HL-60/S4 treated with retinoic acid at 250 ng/mL for 4 days and 3 days (cell line): ENCODE measurements around the gene WTIP.
"Not testable (repeated sequence)": the region's sequence is repeated elsewhere in the genome, so short reads cannot be mapped to it uniquely, and the experiment has no call there.

Experiments
- in situ Hi-C: fragments of 300-500 bp; cut with MboI; formaldehyde crosslinking; loops from 2 replicates; pipeline ENCODE4 v1.7.0; 2022; ENCODE audit warnings: low sequenced_read_pairs

Gene WTIP

GRCh38 chr19:34502582-34503411 is 21.2 kb downstream of the WTIP start:
- in situ Hi-C loops, result no loop called here

DNA sequence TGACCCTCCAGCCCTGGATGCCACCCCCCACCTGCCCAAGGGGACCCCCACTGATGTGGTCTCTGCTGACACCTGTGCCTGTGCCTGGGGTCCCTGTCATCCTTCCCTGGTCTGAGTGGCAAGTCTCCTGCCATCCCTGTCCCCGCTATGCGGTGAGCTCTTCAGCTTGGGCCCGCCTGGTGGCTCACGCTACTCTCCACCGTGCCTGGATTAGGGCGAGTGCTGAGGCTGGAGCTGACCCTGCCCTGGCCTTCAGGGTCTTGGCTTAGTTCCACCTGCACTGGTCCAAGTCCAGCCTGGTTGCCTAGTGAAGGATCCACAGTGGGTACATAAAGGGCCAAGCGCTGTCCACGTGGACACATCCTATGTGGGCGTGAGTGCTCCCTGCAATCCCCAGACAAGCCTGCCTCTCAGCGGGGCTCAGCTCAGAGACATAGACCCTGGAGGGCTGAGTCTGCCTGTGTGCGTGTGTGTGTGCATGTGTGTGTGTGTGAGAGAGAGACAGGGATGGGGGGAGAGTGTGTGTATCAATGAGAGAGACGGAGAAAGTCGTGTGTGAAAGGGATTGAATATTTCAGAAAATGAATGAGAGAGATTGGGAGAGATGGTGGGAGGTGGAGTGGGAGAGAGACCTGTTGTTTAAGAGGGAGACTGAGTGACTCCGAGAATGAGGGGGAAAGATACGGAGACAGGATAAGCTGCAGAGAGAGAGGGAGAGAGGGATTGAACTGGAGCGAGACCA is 22.1 kb downstream of the WTIP start:
- in situ Hi-C loops, result no loop called here

GRCh38 chr19:34504273-34504808 is 22.8 kb downstream of the WTIP start:
- in situ Hi-C loops, result no loop called here

DNA sequence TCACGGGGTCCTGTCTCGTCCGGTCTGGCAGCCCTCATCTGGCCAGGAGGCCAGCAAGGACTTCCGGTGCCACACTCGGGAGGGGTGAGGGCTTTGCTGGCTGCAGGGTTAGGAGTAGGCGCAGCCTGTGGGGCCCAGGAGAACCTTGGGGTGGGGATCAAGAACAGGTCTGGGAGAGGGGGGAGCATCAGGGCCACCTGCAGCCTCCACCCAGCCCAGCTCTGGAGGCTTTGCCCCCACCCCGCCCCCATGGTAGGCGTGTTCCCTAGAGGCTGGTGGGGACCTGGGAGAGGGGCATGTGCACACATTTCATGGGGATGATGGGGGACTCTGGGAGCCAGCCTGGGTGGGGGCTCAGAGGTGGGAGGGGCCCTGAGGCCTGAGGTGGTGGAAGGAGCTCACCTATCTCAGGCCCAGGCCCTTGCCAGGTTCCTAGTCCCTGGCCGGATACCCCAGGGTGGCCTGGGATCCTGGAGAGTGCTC is 23.3 kb downstream of the WTIP start:
- in situ Hi-C loops, result no loop called here

GRCh38 chr19:34505321-34506025 is 23.9 kb downstream of the WTIP start:
- in situ Hi-C loops, result no loop called here

DNA sequence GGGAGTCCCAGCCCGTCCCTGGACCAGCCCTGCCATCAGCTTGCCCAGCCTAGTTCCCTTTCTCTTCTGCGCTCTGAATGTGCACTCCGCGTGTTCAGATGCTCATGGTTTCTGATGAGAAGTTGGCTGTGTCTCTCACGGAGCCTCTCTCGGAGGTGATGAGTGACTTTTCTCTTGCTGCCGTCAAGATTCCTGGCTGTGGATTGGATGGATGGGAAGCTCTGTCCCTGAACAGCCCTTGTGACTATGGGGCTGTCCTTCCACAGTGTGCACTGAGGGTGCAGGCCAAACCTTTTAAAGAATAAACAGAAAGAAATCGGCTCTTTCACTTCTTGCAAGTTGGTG is 24.4 kb downstream of the WTIP start:
- in situ Hi-C loops, result no loop called here

GRCh38 chr19:34507414-34508067 is 26.0 kb downstream of the WTIP start:
- in situ Hi-C loops, result no loop called here

DNA sequence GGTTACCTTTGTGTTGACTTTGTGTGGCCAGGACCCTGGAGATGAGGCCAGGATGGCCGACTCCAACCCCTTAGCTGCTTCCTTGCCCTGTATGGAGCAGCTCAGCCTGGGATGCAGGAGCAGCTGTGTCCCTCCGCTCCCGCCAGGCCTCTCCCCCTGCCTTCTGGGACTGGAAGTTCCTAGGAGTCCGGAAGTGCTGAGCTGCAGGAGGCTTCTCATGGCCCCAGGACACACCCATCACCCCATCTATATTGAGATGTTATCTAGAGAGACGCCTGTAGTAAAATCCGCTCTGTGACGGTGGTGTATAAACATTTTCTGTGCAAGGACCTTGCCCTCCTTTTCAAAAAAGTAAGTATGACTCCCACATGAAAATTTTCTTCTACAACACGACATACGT is 27.0 kb downstream of the WTIP start:
- in situ Hi-C loops, result no loop called here

- in situ Hi-C loops, result not testable (repeated sequence)
Observed at GRCh38 chr19:34510904-34511303, 29.3 kb downstream of the WTIP start.

GRCh38 chr19:34512254-34512822 is 30.8 kb downstream of the WTIP start:
- in situ Hi-C loops, result no loop called here

- in situ Hi-C loops, result no loop called here
Observed at GRCh38 chr19:34513767-34514166, 32.2 kb downstream of the WTIP start.

DNA sequence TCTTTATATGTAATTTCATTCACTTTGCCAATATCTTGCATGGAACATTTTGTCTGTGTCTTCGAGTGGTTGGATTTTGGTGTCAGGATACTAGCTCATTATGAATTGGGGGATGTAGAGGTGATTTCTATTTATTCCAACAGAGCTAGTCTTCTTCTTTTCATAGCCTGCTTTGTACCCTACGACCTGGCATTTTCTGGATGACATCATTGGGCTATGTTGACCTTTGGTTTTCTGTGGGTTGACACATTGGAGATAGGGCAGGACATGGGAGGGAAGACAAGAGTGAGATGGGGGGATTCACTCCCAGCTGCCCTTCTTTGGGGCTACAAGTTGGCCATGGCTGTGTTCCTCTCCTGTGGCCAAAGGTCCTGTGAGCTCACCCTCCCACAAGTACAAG is 38.0 kb downstream of the WTIP start:
- in situ Hi-C loops, result no loop called here

DNA sequence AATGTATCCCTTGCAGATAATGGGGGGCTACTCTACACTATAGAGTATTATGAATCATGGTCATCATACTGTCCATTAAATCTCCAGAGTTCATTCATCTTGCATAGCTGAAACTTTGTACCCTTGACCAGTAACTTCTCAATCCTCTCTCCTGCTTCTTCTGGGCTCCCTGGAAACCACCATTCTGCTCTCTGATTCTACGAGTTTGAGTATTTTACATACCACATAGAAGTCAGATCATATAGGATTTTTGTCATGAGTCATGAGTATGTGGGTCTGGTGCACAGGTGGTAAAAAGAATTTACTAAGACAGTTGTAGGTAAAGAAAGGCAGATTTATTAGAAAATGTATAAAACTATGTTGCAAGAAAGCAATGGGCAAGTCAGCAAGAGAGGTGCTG is 41.9 kb downstream of the WTIP start:
- in situ Hi-C loops, result no loop called here

DNA sequence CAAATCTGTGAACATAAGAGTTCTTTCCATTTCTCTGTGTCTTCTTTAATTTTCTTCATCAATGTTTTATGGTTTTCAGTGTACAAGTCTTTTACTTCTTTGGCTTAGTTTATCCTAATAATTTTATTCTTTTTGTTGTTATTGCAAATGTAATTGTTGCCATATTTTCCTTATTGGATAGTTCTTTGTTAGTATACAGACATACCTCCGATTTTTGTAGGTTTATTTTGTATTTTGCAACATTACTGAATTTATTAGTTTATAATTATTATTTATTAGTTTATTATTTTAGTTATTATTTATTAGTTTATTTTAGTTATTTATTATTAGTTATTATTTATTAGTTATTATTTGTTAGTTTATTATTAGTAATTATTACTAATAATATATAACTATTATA is 43.4 kb downstream of the WTIP start:
- in situ Hi-C loops, result no loop called here

DNA sequence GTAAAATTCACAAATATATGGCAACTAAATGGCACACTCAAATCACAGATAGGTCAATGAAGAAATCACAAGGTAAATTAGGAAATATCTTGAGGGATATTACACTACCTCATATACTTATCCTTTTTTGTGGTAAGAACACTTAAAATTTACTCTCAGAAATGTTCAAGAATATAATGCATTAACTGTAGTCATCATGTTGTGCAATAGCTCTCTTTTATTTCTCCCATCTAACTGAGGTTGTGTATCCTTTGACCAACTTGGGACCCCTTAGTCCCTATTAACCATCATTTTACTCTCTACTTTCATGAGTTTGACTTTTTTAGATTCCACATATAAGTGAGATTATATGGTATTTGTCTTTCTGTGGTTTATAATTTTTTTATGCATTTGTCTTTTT is 52.6 kb downstream of the WTIP start:
- in situ Hi-C loops, result no loop called here

DNA sequence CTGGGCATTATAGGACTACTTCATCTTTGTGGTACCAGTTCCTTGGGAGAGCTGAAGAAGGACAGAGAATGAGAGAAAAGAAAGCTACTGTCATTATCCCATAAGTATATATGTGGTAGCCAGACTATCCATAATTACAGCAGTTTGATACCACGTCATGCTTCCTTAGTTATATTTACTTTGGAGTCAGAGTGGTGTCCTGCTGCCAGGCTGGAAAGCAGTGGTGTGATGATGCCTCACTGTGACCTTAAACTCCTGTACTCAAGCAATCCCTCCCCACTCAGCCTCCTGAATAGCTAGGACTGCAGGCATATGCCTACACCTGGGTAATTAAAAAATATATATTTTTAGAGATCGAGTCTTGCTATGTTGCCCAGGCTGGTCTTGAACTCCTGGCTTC is 57.8 kb downstream of the WTIP start:
- in situ Hi-C loops, result no loop called here

- in situ Hi-C loops, result no loop called here
Observed at GRCh38 chr19:34540811-34541557, 59.4 kb downstream of the WTIP start.

DNA sequence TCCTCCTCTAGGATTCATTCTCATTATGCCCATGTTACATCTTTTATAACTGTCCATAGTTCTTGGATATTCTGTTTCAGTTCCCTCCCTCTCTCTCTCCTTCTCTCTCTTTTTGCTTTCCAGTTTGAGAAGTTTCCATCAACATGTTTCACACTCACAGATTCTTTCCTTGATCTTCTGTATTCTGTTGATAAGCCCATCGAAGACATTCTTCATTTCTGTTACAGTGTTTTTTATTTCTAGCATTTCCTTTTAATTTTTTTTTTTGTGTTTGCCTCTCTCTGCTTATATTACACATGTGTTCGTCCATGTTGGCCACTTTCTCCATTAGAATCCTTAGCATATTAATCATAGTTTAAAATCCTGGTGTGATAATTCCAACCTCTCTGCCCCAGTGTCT is 68.3 kb downstream of the WTIP start:
- in situ Hi-C loops, result no loop called here

DNA sequence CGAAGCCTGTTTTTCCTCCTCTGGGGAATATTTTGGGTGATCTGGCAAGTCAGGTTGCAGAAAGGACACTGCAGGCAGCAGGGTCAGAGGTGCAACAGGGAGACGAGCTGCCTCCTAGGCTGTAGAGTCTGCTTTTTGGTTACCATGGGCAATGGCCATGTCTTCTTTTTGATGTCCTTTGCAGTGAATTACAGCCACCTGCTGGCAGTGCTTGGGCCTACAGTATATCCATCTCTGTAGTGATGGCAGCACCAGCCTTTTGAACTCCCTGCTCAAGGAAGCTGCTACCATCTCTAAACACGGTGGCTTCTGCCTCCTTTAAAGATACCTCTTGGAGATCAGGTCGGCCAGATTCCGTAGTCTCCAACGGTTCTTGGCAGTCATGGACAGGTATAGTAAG is 73.9 kb downstream of the WTIP start:
- in situ Hi-C loops, result no loop called here

- in situ Hi-C loops, result no loop called here
Observed at GRCh38 chr19:34556488-34556887, 74.9 kb downstream of the WTIP start.
